ENCODE data around the gene AVL9. TPM values are rescaled to one million over a fixed set of nuclear protein-coding genes. Genes with fewer than 3 reads are reported as not detected.
"Not testable (repeated sequence)": the region's sequence is repeated elsewhere in the genome, so short reads cannot be mapped to it uniquely, and the experiment has no call there.

AVL9 gene
- total and polyA plus RNA-seq, 2 donors, result 13.3 to 19.7 TPM

DNA sequence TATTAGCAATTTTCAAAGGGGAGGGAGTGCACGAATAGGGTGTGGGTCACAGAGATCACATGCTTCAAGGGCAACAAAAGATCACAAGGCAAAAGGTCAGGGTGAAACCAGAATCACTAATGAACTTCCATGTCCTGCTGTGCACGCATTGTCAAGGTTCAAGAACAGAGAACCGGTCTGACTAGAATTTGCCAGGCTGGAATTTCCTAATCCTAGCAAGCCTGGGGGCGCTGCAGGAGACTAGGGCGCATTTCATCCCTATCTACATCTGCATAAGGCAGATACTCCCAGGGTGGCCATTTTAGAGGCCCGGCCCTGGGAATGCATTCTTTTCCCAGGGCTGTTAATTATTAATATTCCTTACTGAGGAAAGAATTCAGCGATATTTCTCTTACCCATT is 108.8 kb downstream of the AVL9 start:
- H3K4me1 ChIP-seq (ENCODE audit: control insufficient read depth in 2 of 2, insufficient read depth in 2 of 2, low read length in 2 of 2); DNase-seq (ENCODE audit: low read depth in 6 of 9, low spot score in 9 of 9); H3K36me3 ChIP-seq (ENCODE audit: control insufficient read depth in 2 of 2, insufficient read depth in 2 of 2, low read length in 1 of 2); H3K4me3 ChIP-seq (ENCODE audit: low read length in 2 of 2); H3K27me3 ChIP-seq (ENCODE audit: control insufficient read depth in 2 of 2, insufficient read depth in 1 of 2, low read length in 1 of 2); H3K27ac ChIP-seq (ENCODE audit: low read depth in 1 of 2, low read length in 1 of 2); H3K9me3 ChIP-seq (ENCODE audit: control insufficient read depth in 2 of 2, insufficient read depth in 1 of 2, low read length in 1 of 2): not testable (repeated sequence)
- WGBS, result 93% methylated on average over 7 of the region's 7 CpGs

DNA sequence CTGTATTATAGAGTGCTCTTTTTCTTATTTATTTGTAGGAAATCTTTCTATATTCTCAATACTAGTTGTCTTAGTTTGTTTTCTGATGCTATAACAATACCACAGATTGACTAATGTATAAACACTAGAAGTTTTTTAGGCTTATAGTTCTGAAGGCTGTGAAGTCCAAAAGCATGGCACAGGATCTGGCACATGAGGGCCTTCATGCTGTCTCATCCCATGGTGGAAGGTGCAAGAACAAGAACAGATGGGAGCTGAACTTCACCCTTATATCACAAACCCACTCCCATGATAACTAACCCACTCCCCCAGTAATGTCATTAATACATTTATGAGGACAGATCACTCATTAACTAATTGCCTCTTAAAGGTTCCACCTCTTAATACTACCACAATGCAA is 109.7 kb downstream of the AVL9 start:
- no peaks in the 10 kb centered on the region for H3K36me3 ChIP-seq (ENCODE audit: control insufficient read depth in 2 of 2, insufficient read depth in 2 of 2, low read length in 1 of 2)
- no peak overlapping the region for H3K4me3 ChIP-seq (ENCODE audit: low read length in 2 of 2)
- H3K9me3 ChIP-seq (ENCODE audit: control insufficient read depth in 2 of 2, insufficient read depth in 1 of 2, low read length in 1 of 2), result no peaks in the 10 kb centered on the region
- no peak for DNase-seq (ENCODE audit: low read depth in 6 of 9, low spot score in 9 of 9)
- H3K27ac ChIP-seq (ENCODE audit: low read depth in 1 of 2, low read length in 1 of 2), result no peak overlapping the region
- H3K4me1 ChIP-seq (ENCODE audit: control insufficient read depth in 2 of 2, insufficient read depth in 2 of 2, low read length in 2 of 2), result no peaks in the 10 kb centered on the region
- H3K27me3 ChIP-seq (ENCODE audit: control insufficient read depth in 2 of 2, insufficient read depth in 1 of 2, low read length in 1 of 2), result no peaks in the 10 kb centered on the region

GRCh38 chr7:32609463-32609862 is 114.2 kb downstream of the AVL9 start:
- Histone ChIP-seq H3K4me1 (ENCODE audit: control insufficient read depth in 2 of 2, insufficient read depth in 2 of 2, low read length in 2 of 2) (no peaks in the 10 kb centered on the region), H3K4me3 (ENCODE audit: low read length in 2 of 2) (no peak overlapping the region), H3K27ac (ENCODE audit: low read depth in 1 of 2, low read length in 1 of 2) (no peak overlapping the region), H3K9me3 (ENCODE audit: control insufficient read depth in 2 of 2, insufficient read depth in 1 of 2, low read length in 1 of 2) (no peaks in the 10 kb centered on the region), H3K27me3 (ENCODE audit: control insufficient read depth in 2 of 2, insufficient read depth in 1 of 2, low read length in 1 of 2) (no peaks in the 10 kb centered on the region), H3K36me3 (ENCODE audit: control insufficient read depth in 2 of 2, insufficient read depth in 2 of 2, low read length in 1 of 2) (no peaks in the 10 kb centered on the region)
- no peak for DNase-seq (ENCODE audit: low read depth in 6 of 9, low spot score in 9 of 9)
- WGBS, result 97% methylated on average over 4 of the region's 4 CpGs

GRCh38 chr7:32611201-32612099 is 116.2 kb downstream of the AVL9 start:
- 88% methylated on average over 5 of the region's 5 CpGs for WGBS
- DNase-seq (ENCODE audit: low read depth in 6 of 9, low spot score in 9 of 9), result no peak

GRCh38 chr7:32616625-32617024 is 121.3 kb downstream of the AVL9 start:
- DNase-seq (ENCODE audit: low read depth in 6 of 9, low spot score in 9 of 9), result no peak
- Histone ChIP-seq H3K27me3 (ENCODE audit: control insufficient read depth in 2 of 2, insufficient read depth in 1 of 2, low read length in 1 of 2) (no peaks in the 10 kb centered on the region), H3K27ac (ENCODE audit: low read depth in 1 of 2, low read length in 1 of 2) (no peak overlapping the region), H3K9me3 (ENCODE audit: control insufficient read depth in 2 of 2, insufficient read depth in 1 of 2, low read length in 1 of 2) (no peaks in the 10 kb centered on the region), H3K4me3 (ENCODE audit: low read length in 2 of 2) (no peak overlapping the region), H3K36me3 (ENCODE audit: control insufficient read depth in 2 of 2, insufficient read depth in 2 of 2, low read length in 1 of 2) (no peaks in the 10 kb centered on the region), H3K4me1 (ENCODE audit: control insufficient read depth in 2 of 2, insufficient read depth in 2 of 2, low read length in 2 of 2) (no peaks in the 10 kb centered on the region)
- 95% methylated on average over 1 of the region's 1 CpG for WGBS

More at GRCh38 chr7:32611201-32612099, 116.2 kb downstream of the AVL9 start:
- H3K4me3 ChIP-seq (ENCODE audit: low read length in 2 of 2), result no peak overlapping the region
- H3K4me1 ChIP-seq (ENCODE audit: control insufficient read depth in 2 of 2, insufficient read depth in 2 of 2, low read length in 2 of 2), result no peaks in the 10 kb centered on the region
- H3K27me3 ChIP-seq (ENCODE audit: control insufficient read depth in 2 of 2, insufficient read depth in 1 of 2, low read length in 1 of 2), result no peaks in the 10 kb centered on the region
- H3K27ac ChIP-seq (ENCODE audit: low read depth in 1 of 2, low read length in 1 of 2), result no peak overlapping the region
- H3K9me3 ChIP-seq (ENCODE audit: control insufficient read depth in 2 of 2, insufficient read depth in 1 of 2, low read length in 1 of 2), result no peaks in the 10 kb centered on the region
- H3K36me3 ChIP-seq (ENCODE audit: control insufficient read depth in 2 of 2, insufficient read depth in 2 of 2, low read length in 1 of 2), result no peaks in the 10 kb centered on the region

DNA sequence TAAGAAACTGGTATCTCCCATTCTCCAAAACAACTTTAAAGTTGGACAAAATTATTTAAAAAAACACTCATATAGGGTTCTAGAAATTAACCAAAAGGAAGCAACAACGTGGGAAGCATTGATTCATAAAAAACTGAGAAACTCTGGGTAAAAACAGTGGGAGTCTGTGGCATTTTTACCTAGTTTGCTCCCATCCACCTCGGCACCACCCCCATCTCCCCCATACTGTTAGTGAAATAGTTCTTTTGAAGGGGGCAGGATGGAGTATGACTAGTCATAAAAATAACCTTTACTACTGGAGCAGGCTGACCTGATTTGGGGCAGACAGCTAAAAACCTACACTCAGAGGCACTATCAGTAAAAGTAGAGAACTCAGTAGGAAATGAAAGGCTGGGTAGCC is 123.2 kb downstream of the AVL9 start:
- no peak for DNase-seq (ENCODE audit: low read depth in 6 of 9, low spot score in 9 of 9)
- Histone ChIP-seq H3K4me1 (ENCODE audit: control insufficient read depth in 2 of 2, insufficient read depth in 2 of 2, low read length in 2 of 2) (no peaks in the 10 kb centered on the region), H3K4me3 (ENCODE audit: low read length in 2 of 2) (no peak overlapping the region), H3K36me3 (ENCODE audit: control insufficient read depth in 2 of 2, insufficient read depth in 2 of 2, low read length in 1 of 2) (no peaks in the 10 kb centered on the region), H3K27ac (ENCODE audit: low read depth in 1 of 2, low read length in 1 of 2) (no peak overlapping the region), H3K27me3 (ENCODE audit: control insufficient read depth in 2 of 2, insufficient read depth in 1 of 2, low read length in 1 of 2) (no peaks in the 10 kb centered on the region), H3K9me3 (ENCODE audit: control insufficient read depth in 2 of 2, insufficient read depth in 1 of 2, low read length in 1 of 2) (no peaks in the 10 kb centered on the region)
- WGBS, result 85% methylated on average over 2 of the region's 2 CpGs

DNA sequence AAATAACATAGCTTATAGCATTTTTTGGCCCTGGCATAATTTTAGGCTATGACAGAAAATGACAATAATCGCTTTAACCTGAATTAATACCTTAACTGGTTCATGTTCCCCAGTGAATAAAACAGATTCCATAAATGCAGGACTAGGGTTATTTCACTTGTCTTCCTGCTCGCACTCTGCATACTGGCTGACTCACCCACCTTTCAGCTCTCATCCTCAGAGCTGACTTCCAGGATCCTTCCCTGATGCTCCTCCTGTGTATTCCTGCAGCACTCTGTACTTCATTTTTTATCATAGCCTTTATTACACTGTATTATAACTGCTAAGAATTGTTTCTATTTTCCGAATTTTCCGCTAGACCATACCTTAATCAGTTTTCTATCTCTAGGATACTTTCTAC is 123.7 kb downstream of the AVL9 start:
- no peaks in the 10 kb centered on the region for H3K4me1 ChIP-seq (ENCODE audit: control insufficient read depth in 2 of 2, insufficient read depth in 2 of 2, low read length in 2 of 2)
- no peak overlapping the region for H3K27ac ChIP-seq (ENCODE audit: low read depth in 1 of 2, low read length in 1 of 2)
- H3K36me3 ChIP-seq (ENCODE audit: control insufficient read depth in 2 of 2, insufficient read depth in 2 of 2, low read length in 1 of 2), result no peaks in the 10 kb centered on the region
- H3K4me3 ChIP-seq (ENCODE audit: low read length in 2 of 2), result no peak overlapping the region
- no peak for DNase-seq (ENCODE audit: low read depth in 6 of 9, low spot score in 9 of 9)
- 98% methylated on average over 4 of the region's 4 CpGs for WGBS
- no peaks in the 10 kb centered on the region for H3K27me3 ChIP-seq (ENCODE audit: control insufficient read depth in 2 of 2, insufficient read depth in 1 of 2, low read length in 1 of 2)
- no peaks in the 10 kb centered on the region for H3K9me3 ChIP-seq (ENCODE audit: control insufficient read depth in 2 of 2, insufficient read depth in 1 of 2, low read length in 1 of 2)

DNA sequence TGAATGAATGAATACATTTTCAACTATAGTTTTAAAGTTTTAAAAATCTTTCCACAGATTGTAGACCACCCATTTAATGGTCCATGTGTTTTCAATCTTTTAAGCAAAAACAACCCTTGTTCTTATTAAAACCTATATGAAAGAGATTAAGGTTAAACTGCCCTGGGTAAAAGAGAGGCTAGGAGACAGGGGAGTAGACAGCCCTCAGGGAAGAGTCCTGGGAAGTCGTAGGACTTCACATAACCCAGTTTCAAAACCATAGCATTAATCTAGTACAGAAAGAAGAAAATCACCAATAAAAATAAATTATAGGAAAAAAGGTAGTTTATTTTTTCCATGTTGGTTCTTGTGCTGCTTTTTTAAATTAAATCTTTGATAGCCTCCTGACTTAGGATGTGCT is 124.1 kb downstream of the AVL9 start:
- not testable (repeated sequence) for DNase-seq (ENCODE audit: low read depth in 6 of 9, low spot score in 9 of 9); H3K4me1 ChIP-seq (ENCODE audit: control insufficient read depth in 2 of 2, insufficient read depth in 2 of 2, low read length in 2 of 2); H3K36me3 ChIP-seq (ENCODE audit: control insufficient read depth in 2 of 2, insufficient read depth in 2 of 2, low read length in 1 of 2); H3K27me3 ChIP-seq (ENCODE audit: control insufficient read depth in 2 of 2, insufficient read depth in 1 of 2, low read length in 1 of 2); H3K9me3 ChIP-seq (ENCODE audit: control insufficient read depth in 2 of 2, insufficient read depth in 1 of 2, low read length in 1 of 2); H3K4me3 ChIP-seq (ENCODE audit: low read length in 2 of 2); H3K27ac ChIP-seq (ENCODE audit: low read depth in 1 of 2, low read length in 1 of 2)
- 96% methylated on average over 1 of the region's 1 CpG for WGBS

GRCh38 chr7:32631021-32631420 is 135.7 kb downstream of the AVL9 start:
- no peak for DNase-seq (ENCODE audit: low read depth in 6 of 9, low spot score in 9 of 9)
- WGBS, result 84% methylated on average over 3 of the region's 3 CpGs
- Histone ChIP-seq H3K4me1 (ENCODE audit: control insufficient read depth in 2 of 2, insufficient read depth in 2 of 2, low read length in 2 of 2) (no peaks in the 10 kb centered on the region), H3K27ac (ENCODE audit: low read depth in 1 of 2, low read length in 1 of 2) (no peak overlapping the region), H3K27me3 (ENCODE audit: control insufficient read depth in 2 of 2, insufficient read depth in 1 of 2, low read length in 1 of 2) (no peaks in the 10 kb centered on the region), H3K9me3 (ENCODE audit: control insufficient read depth in 2 of 2, insufficient read depth in 1 of 2, low read length in 1 of 2) (no peaks in the 10 kb centered on the region), H3K36me3 (ENCODE audit: control insufficient read depth in 2 of 2, insufficient read depth in 2 of 2, low read length in 1 of 2) (no peaks in the 10 kb centered on the region), H3K4me3 (ENCODE audit: low read length in 2 of 2) (no peak overlapping the region)
